GM19452 (cell line): ENCODE data around the gene SH3RF3.

Experiments
- ATAC-seq: cut with Tn5 transposase; IDR thresholded peaks from one replicate; pipeline ENCODE4 v1.9.1; 2021; ENCODE audit not compliant: unreplicated experiment

The SH3RF3 gene

GRCh38 chr2:109233643-109234042, 104.6 kb downstream of the SH3RF3 start:
- no peak for ATAC-seq

DNA sequence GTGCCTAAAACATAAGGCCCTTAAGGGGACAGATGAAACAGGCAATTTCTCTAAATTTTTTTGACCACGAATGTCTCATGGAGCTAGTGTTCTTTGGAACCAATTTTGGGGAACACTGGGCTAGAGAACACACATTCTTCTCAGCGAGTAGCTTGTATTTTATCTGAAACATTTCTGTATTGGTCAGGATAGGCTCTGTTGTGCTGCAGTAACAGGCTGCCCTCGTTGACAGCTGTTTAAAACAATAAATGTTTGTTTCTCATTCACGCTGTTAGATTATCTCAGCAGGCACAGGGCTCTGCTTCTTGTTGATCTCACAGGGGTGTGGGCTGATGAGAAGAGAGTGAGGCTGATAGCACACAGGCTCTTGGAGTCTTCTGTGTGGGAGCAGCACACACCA, 105.3 kb downstream of the SH3RF3 start:
- no peak for ATAC-seq

- no peak for ATAC-seq
Measured at GRCh38 chr2:109236147-109236546, 107.1 kb downstream of the SH3RF3 start.

DNA sequence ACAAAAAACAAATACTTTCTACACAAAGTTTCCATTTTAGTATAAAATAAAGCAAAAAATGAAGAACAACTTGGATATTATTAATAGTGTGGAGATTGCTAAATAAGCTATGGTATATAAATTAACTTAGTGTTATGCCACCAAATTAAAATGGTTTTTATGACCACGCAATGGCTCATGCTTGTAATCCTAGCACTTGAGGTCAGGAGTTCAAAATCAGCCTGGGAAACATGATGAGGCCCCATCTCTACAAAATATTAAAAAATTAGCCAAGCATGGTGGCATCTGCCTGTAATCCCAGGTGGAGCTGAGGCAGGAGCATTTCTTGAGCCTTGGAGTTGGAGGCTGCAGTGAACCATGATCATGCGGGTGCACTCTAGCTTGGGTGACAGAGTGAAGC, 108.8 kb downstream of the SH3RF3 start:
- ATAC-seq, result no peak

- ATAC-seq, result peak; percentile 96
Measured at GRCh38 chr2:109238580-109238979, 109.6 kb downstream of the SH3RF3 start.

DNA sequence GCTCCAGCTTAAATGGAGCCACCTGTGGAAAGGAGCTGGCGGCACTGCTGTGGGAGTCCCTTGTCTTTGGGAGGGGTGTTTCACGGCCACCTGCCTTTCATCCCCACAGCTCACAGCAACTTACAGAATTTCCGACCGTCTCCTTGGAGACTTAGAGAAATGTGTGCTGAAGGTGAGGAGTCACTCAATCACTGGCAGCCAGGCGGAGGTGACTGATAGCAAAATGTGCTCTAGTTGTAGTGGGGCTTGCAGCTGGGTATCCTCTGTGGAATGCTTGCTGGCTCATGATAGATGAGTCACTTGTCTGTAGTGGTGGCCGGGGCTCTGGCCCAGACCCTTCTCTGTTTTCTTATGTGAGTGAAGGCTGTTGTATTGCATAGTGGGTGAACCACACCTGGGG, 110.7 kb downstream of the SH3RF3 start:
- no peak for ATAC-seq

DNA sequence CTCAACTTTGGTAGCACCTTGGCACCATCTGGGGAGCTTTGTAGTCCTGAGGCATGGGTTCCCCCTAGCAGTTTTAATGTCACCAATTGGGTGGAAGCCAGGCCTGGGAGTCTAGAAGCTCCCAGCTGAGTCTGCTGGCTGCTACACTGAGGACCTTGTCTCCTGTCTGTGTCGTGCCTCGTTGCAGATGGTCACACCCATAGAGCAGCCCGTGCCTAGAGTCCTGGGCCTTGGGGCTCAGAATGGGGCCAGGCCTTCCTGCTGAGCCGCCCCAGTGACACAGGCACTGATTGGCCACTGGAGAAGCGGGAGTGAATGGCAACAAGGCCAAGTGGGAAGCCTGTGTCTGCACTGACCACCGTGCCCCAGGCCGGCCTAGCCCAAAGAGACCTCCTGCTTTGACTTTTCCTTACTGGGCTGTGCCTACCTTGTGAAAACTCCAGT, 113.2 kb downstream of the SH3RF3 start:
- no peak for ATAC-seq

GRCh38 chr2:109242654-109243331, 113.8 kb downstream of the SH3RF3 start:
- ATAC-seq, result no peak

- ATAC-seq, result no peak
Measured at GRCh38 chr2:109243526-109244303, 114.7 kb downstream of the SH3RF3 start.

DNA sequence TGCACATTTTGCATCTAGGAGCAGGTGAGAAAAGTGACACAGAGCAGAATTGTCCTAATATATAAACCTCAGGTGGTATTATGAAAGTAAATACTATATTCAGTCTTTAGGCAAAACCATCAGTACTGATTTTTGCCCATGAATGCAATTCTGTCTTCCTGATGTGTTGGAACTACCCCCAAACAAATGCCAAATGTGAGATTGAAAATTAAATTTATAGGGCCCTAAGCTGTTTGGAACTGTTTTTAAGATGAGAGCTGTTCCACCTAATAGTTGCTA, 115.2 kb downstream of the SH3RF3 start:
- no peak for ATAC-seq

GRCh38 chr2:109244750-109245382, 115.9 kb downstream of the SH3RF3 start:
- no peak for ATAC-seq

- ATAC-seq, result no peak
Measured at GRCh38 chr2:109246176-109246575, 117.2 kb downstream of the SH3RF3 start.

DNA sequence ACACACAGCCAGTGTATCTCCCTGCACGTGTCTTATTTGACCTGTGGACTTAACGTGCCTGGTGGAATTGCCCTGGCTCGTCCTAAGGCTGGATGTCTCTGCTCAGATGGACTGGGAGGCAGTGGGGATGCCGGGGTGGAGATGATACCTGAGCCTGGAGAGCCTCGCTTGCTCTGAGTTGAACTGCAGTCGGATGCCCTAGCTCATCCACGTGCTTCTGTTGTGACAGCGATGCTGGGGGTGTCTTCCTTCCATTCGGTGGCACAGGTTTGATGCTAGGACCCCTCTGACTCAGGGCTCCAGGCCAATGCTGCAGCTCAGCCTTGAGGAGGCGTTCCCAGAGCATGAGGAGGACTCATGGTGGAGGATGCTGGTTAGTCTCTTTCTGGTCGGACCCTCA, 117.6 kb downstream of the SH3RF3 start:
- no peak for ATAC-seq

- no peak for ATAC-seq
Measured at GRCh38 chr2:109247340-109247739, 118.3 kb downstream of the SH3RF3 start.

GRCh38 chr2:109247812-109248211, 118.8 kb downstream of the SH3RF3 start:
- no peak for ATAC-seq

DNA sequence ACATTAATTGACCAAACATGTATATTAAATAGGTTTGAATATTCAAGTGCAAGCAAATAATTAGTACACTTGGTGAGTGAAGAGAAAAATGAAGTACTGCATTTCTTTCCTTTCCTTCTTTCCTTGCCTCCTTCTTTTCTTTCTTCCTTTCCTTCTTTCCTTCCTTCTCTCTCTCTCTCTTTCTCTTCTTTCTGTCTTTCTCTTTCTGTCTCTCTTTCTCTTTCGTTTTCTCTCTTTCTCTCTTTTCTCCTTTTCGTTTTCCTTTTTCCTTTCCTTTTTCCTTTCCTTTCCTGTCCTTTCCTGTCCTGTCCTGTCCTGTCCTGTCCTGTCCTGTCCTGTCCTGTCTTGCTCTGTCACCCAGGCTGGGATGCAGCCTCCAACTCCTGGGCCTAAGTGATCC, 119.6 kb downstream of the SH3RF3 start:
- ATAC-seq, result no peak

- no peak for ATAC-seq
Measured at GRCh38 chr2:109253217-109253616, 124.2 kb downstream of the SH3RF3 start.

GRCh38 chr2:109254174-109254904, 125.3 kb downstream of the SH3RF3 start:
- ATAC-seq, result peak; percentile 68

GRCh38 chr2:109255654-109256053, 126.6 kb downstream of the SH3RF3 start:
- ATAC-seq, result no peak

- no peak for ATAC-seq
Measured at GRCh38 chr2:109256111-109256510, 127.1 kb downstream of the SH3RF3 start.

DNA sequence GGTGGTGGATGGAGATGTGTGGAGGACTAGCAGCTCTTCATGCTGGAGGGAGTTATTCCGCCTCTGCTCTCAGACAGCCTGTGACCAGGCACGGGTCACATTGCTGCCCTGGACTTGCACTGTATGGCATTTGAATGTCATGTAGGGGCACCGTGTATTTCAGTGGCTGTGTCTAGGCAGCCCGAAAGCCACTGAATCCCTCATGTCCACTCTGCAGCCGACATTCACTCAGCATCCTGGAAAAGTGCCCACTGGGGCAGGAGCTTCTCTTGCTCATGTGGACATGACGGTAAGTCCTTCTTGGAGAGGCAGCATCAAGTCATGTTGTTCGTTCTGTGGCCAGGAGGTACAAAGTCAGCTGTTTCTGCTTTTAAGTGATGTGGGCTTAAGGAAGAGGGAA, 127.9 kb downstream of the SH3RF3 start:
- ATAC-seq, result no peak

DNA sequence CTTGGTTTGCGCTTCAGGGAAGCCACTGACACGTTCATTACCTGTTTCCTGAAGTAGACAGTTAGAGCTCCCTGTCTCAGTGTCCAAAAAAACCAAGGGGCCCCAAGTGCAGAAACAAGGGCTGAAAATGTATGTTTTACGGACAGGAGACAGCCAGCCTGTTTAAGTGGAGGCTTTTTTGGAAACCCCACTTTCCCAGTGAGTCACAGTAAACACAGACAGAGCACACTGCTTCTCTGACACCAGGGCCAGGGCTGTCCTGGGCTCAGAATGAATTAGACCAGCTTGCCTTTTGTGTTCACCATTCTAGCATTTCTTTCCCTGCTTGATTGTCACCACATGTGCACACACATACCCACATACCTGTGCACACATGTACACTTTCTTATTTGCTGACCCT, 128.6 kb downstream of the SH3RF3 start:
- no peak for ATAC-seq
